Suppressor macrophage (primary cell): ENCODE measurements around the gene C6orf58.

Source experiments
- DNase-seq, 4 experiments: peaks; one replicate each; pipeline ENCODE4 v3.0.0-alpha.2; 2020 to 2022
- total RNA-seq, 17 experiments: gene quantifications; one replicate each; lab custom pipeline; 2026; ENCODE audit warnings: mixed read lengths in 6 of 17, inconsistent platforms in 3 of 17; lab: John Stamatoyannopoulos, UW

C6orf58 gene
- total RNA-seq, result 0 to 1.1 (median 0) reads per million in 17 experiments

DNA sequence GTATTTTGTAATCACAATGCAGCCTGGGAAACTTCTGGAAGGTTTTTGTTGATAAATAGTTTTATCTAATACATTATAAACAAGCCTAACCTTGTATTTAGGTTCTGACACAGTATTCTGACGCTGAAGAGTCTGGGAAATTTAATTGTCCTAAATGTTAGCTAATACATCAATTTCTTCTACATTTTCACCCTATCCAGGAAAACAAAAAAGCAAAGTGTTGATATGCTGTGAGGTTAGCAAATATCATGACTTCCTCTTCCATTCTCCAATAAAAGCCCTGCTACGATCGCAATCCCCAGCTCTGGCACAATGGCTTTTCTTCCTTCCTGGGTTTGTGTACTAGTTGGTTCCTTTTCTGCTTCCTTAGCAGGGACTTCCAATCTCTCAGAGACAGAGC, at the start of gene C6orf58:
C6orf58 (plus strand) TSS at position 301 of the 400 bp plus-strand sequence; CDS start at position 313, 12 bp downstream.
- DNase-seq, result peak in 2 of 4 experiments; percentile 4 to 10

- DNase-seq, result peak in 2 of 4 experiments; percentile 53 to 55
These were observed 44.0 kb upstream of the C6orf58 start for GRCh38 chr6:127533011-127533410.

- DNase-seq, result peak in 2 of 4 experiments; percentile 58 to 60
These were observed 43.2 kb upstream of the C6orf58 start for GRCh38 chr6:127533736-127534135.

GRCh38 chr6:127538750-127539264, 38.2 kb upstream of the C6orf58 start:
- DNase-seq, result no peak

DNA sequence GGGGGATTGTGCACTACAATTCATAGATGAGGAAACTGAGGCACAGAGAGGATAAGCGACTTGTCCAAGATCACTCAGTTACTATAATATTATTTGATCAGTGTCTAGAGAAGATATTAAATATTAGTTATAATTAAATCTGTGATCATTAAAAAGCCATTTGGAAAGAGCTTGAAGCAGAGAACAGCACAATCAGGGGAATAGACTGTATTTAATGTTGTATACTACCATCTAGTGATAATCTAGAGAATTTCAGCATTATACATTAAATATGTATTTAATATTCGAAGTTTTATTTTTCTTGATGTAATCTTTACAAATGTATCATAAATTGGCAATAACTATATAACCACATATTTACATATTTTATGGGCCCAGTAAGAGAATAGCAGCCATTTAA, 37.7 kb upstream of the C6orf58 start:
- DNase-seq, result peak; percentile 17 to 71 (median 47)

DNA sequence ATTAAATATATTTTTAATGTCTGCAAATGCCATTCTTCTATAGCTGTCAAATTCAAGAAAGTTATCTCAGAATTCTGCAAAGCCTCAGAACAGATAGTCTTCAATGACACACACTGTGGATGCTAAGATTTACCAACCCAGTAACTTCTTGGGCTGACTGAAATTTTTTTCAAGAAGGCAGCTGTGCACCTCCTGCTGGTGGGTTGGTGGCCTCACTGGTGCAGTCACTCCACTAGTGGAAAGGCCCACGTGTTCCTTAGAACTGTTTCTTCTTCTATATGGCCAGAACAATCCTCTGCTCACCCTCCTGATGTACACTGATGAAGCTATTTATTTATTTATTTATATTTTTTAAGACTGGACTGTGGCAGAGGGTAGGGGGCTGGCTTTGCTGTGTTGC, 29.8 kb upstream of the C6orf58 start:
- DNase-seq, result peak in 3 of 4 experiments; percentile 26 to 40 (median 28)

DNA sequence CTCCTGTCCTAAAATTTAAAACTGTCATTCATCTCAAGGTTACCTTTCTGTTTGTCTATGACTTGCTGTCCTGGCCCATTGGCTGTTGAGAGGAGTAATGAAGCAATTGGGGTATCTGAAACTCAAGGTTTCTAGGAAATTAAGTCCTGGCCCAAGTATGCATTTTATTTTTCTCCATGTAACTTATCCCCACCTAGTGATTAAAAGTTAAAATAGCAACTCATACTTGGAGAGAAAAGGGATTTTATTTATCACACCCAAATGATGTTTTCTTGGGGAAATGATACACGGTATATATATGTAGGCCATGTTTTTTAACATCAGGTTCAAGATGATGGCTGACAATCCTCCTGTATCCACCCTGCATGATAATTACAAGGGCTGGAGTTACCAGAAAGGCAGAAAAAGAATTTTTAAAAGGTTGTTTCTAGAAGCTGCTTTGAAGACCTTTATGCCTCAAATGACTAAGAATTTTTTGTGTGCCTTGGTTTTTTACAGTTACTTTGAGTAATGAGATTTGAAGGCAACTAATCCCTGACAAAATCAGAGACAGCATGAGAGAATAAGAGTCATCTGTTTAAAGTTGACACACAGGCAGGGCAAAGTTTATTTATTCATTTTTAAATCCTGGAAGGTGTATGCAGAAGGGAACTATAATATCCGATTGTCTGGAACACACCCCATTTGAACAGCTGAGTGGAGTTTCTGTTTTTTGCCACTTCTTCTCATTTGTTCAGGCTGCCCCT, 28.9 kb upstream of the C6orf58 start:
- no peak for DNase-seq

DNA sequence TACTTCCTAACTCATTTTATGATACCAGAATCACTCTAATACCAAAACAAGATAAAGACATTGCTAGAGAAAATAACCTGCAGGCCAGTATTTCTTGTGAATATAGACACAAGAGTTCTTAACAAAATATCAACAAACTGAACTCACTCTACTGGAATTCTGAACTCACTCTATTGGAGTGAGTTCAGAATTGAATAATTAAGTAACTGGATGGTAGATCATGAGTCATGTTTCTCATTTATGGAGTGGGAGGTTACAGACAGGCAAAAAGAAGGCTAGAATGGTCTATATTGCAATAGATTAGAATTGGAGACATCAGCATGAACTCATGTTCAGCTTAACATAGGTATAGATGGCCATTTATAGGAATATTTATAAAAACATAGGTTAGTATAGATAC, 26.6 kb upstream of the C6orf58 start:
- DNase-seq, result no peak

- DNase-seq, result peak in 1 of 4 experiments; percentile 11
These were observed 22.5 kb upstream of the C6orf58 start for GRCh38 chr6:127554435-127555006.

GRCh38 chr6:127561660-127562059, 15.3 kb upstream of the C6orf58 start:
- no peak for DNase-seq

DNA sequence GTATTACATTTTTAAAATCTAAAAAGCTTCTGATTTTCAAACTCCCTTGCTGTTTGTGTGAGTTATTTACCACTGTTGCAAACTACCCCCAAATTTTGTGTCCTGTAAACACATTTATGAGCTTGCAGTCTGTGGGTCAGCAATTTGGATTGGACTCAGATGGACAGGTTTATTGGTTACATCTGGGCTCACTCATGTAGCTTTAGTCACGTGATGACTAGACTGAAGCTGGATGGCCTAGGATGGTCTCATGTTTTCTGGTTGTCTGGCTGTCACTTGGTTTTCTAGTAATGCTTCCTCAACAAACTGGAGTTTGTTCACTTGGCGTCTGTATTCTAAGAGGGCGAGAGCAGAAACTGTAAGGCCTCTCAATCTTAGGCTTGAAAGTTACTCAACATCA, 12.2 kb upstream of the C6orf58 start:
- DNase-seq, result no peak

GRCh38 chr6:127566119-127566518, 10.9 kb upstream of the C6orf58 start:
- peak in 1 of 4 experiments; percentile 14 for DNase-seq

GRCh38 chr6:127566651-127567050, 10.3 kb upstream of the C6orf58 start:
- DNase-seq, result no peak

- no peak for DNase-seq
These were observed 9.5 kb upstream of the C6orf58 start for GRCh38 chr6:127567476-127567875.

- peak in 2 of 4 experiments; percentile 6 to 13 for DNase-seq
These were observed 6.1 kb upstream of the C6orf58 start for GRCh38 chr6:127570739-127571389.

GRCh38 chr6:127578900-127579299, 1.9 kb downstream of the C6orf58 start:
- DNase-seq, result no peak

- DNase-seq, result no peak
These were observed 4.6 kb downstream of the C6orf58 start for GRCh38 chr6:127581576-127581975.

- no peak for DNase-seq
These were observed 5.9 kb downstream of the C6orf58 start for GRCh38 chr6:127582777-127583462.

DNA sequence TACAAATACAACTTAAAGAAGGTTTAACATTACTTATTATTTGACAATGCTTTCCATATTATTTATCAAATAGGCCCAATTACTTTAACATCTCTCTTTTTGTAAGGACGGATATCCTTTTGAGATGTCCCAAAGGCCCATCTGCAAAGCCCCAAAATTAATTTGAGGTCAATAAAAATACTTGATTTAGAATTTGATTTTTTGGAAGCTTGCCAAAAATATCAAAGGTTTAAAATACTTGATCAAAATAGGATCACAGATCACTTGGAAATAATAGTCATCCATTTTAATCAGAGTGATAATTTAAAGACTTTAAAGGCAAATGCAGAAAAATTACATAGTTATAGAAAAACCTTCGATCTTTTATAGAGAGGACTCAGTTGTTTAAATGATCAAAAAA, 8.1 kb downstream of the C6orf58 start:
- no peak for DNase-seq

GRCh38 chr6:127586372-127586771, 9.4 kb downstream of the C6orf58 start:
- DNase-seq, result no peak

DNA sequence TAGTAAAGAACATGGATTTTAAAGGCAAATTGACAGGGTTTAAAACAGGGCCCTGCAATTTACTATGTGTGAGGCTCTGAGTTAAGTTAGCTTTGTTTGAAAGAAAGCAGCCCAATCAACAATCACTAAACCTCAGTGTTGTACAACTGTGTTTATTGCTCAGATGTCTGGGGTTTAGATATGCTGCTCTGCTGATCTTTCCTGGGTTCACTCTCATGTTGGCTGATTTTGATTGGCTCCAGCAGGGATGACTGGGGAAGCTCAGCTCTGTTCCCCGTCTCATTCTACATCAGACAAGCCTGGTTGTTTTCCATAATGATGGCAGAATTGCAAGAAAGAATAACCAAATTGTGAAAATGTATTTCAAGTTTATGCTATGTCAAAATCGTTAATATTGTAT, 10.9 kb downstream of the C6orf58 start:
- no peak for DNase-seq

DNA sequence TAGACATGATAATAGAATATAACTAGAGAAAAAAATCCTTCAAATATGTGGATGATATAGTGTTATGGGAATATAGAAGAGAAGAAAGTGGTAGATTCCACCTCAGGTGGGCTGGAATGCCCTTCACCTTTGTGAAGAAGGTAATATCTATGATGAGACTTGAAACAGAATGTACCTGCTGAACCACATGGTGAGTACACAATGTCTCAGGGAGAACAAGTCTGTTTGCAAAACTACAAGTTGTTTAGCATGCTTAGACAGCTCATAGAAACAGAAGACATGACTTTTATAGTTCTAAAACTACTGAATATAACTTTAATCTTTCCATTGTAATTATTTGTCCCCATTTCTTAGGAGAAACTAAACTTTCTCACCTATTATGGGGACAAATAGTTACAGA, 12.2 kb downstream of the C6orf58 start:
- DNase-seq, result no peak

DNA sequence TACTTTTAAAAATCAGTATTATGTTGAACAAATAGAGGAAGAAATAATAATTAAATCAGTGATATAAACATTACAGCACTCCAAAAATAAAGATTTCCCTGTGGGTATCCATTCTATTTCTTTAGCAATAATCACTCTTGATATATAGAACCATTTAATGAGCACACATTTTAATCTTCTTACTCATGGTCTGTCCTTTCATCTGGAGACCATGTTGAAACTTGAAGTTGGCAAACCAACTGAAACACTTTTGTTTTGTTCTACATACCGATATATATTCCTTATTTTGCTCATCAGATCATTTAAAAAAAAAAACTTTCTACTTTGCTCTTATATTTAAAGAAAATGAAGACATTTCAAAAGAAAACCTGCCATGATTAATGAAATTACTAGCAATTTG, 13.4 kb downstream of the C6orf58 start:
- no peak for DNase-seq
